ENCODE measurements around the gene PCDH15.

DNA sequence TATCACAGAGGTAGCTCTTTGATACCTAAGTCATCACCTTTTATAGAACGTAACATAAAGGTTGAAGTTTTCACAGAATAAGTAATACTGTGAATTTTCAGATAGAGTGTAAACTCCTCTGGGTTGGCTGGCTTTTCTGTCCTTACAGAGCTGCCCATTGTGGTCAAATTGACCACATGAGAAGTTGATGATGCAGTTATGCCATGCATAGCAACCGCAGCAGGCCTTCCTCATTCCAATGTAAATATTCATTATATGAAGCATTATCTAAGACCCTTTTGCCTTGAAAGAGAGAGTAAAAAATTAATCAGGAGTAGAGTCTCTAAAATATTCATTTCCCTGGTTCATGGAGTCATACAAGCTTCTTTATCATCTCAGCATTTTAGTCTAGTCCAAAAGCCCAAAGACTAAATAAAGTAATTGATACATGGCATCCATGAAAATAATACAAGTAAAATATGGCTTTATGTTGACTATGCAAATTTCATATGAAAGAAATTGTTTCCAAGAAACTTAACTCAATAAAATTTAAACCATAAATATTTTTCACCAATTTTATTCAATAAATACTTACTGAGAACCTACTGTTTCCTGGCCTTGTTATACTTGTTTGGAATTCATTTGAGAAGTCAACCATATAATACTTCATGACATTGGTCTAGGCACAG is 516.4 kb downstream of the PCDH15 start:
- TF ChIP-seq, protein P1, sequence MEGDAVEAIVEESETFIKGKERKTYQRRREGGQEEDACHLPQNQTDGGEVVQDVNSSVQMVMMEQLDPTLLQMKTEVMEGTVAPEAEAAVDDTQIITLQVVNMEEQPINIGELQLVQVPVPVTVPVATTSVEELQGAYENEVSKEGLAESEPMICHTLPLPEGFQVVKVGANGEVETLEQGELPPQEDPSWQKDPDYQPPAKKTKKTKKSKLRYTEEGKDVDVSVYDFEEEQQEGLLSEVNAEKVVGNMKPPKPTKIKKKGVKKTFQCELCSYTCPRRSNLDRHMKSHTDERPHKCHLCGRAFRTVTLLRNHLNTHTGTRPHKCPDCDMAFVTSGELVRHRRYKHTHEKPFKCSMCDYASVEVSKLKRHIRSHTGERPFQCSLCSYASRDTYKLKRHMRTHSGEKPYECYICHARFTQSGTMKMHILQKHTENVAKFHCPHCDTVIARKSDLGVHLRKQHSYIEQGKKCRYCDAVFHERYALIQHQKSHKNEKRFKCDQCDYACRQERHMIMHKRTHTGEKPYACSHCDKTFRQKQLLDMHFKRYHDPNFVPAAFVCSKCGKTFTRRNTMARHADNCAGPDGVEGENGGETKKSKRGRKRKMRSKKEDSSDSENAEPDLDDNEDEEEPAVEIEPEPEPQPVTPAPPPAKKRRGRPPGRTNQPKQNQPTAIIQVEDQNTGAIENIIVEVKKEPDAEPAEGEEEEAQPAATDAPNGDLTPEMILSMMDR (IDR thresholded peaks at IDR 0.05), result no peak
- TF ChIP-seq EP300 (IDR thresholded peaks at IDR 0.05) (no peak), POLR2A (IDR thresholded peaks at IDR 0.05) (no peak)
